ENCODE results near the gene ENTPD6.

Gene ENTPD6

GRCh38 chr20:25242231-25242630 lies 46.7 kb downstream of the ENTPD6 start:
- no peak for DNase-seq (ENCODE audit: low read depth)

GRCh38 chr20:25243416-25243979 lies 48.0 kb downstream of the ENTPD6 start:
- no peak for DNase-seq (ENCODE audit: low read depth)

GRCh38 chr20:25244976-25245375 lies 49.5 kb downstream of the ENTPD6 start:
- DNase-seq (ENCODE audit: low read depth): no peak

- no peak for DNase-seq (ENCODE audit: low read depth)
Observed at GRCh38 chr20:25245461-25245860, 49.9 kb downstream of the ENTPD6 start.

- DNase-seq (ENCODE audit: low read depth): no peak
Observed at GRCh38 chr20:25246182-25246999, 50.9 kb downstream of the ENTPD6 start.

GRCh38 chr20:25247000-25247517 lies 51.5 kb downstream of the ENTPD6 start:
- no peak for DNase-seq (ENCODE audit: low read depth)

GRCh38 chr20:25247518-25247955 lies 52.0 kb downstream of the ENTPD6 start:
- no peak for DNase-seq (ENCODE audit: low read depth)

GRCh38 chr20:25247956-25248785 lies 52.7 kb downstream of the ENTPD6 start, which contains the start of gene PYGB:
PYGB (plus strand) TSS chr20:25248085; CDS start chr20:25248179, 94 bp downstream.
- DNase-seq (ENCODE audit: low read depth): peak; percentile 86

GRCh38 chr20:25248786-25249172 lies 53.3 kb downstream of the ENTPD6 start:
- no peak for DNase-seq (ENCODE audit: low read depth)

- no peak for DNase-seq (ENCODE audit: low read depth)
Observed at GRCh38 chr20:25249198-25249931, 53.9 kb downstream of the ENTPD6 start.

- no peak for DNase-seq (ENCODE audit: low read depth)
Observed at GRCh38 chr20:25250508-25250907, 55.0 kb downstream of the ENTPD6 start.

GRCh38 chr20:25251019-25251418 lies 55.5 kb downstream of the ENTPD6 start:
- no peak for DNase-seq (ENCODE audit: low read depth)

GRCh38 chr20:25251558-25251957 lies 56.0 kb downstream of the ENTPD6 start:
- no peak for DNase-seq (ENCODE audit: low read depth)

- no peak for DNase-seq (ENCODE audit: low read depth)
Observed at GRCh38 chr20:25252230-25252651, 56.7 kb downstream of the ENTPD6 start.

GRCh38 chr20:25252686-25253421 lies 57.3 kb downstream of the ENTPD6 start:
- no peak for DNase-seq (ENCODE audit: low read depth)

- no peak for DNase-seq (ENCODE audit: low read depth)
Observed at GRCh38 chr20:25253606-25254275, 58.2 kb downstream of the ENTPD6 start.

- DNase-seq (ENCODE audit: low read depth): no peak
Observed at GRCh38 chr20:25254571-25254970, 59.1 kb downstream of the ENTPD6 start.

GRCh38 chr20:25254986-25255680 lies 59.6 kb downstream of the ENTPD6 start:
- no peak for DNase-seq (ENCODE audit: low read depth)

- no peak for DNase-seq (ENCODE audit: low read depth)
Observed at GRCh38 chr20:25256226-25256859, 60.8 kb downstream of the ENTPD6 start.

Measured in CMK (cell line).